ENCODE results near the gene SMARCAL1. TPM values are rescaled to one million over a fixed set of nuclear protein-coding genes. Genes with fewer than 3 reads are reported as not detected.

SMARCAL1 gene
- total RNA-seq, 4 donors from 2014 or later: 13.5 to 28.2 (median 20.6) TPM

- Histone ChIP-seq H3K36me3 (peaks cover 87% of the 10 kb centered on the region), H3K4me1 (no peaks in the 10 kb centered on the region), H3K27ac (no peak overlapping the region), H3K4me3 (no peak overlapping the region), H3K9me3 (no peaks in the 10 kb centered on the region), H3K27me3 (no peaks in the 10 kb centered on the region)
- DNase-seq (ENCODE audit: low spot score in 2 of 2): no peak
- TF ChIP-seq POLR2AphosphoS5 (IDR thresholded peaks at IDR 0.05) (no peak), POLR2A (IDR thresholded peaks at IDR 0.05) (no peak), CTCF (IDR thresholded peaks at IDR 0.05) (no peak), EP300 (IDR thresholded peaks at IDR 0.05) (no peak)
These were observed 38.1 kb downstream of the SMARCAL1 start for GRCh38 chr2:216450346-216450745.

- no peak overlapping the region for H3K27ac ChIP-seq
- 93% methylated on average over 7 of the region's 7 CpGs for WGBS
These were observed 38.5 kb downstream of the SMARCAL1 start for GRCh38 chr2:216450784-216451183.

GRCh38 chr2:216453955-216454614 lies 41.8 kb downstream of the SMARCAL1 start:
- H3K27me3 ChIP-seq: no peaks in the 10 kb centered on the region
- H3K4me3 ChIP-seq: no peak overlapping the region
- WGBS: 96% methylated on average over 4 of the region's 4 CpGs
- no peaks in the 10 kb centered on the region for H3K4me1 ChIP-seq
- peaks cover 57% of the 10 kb centered on the region for H3K36me3 ChIP-seq
- H3K27ac ChIP-seq: no peak overlapping the region
- no peak for DNase-seq (ENCODE audit: low spot score in 2 of 2)
- no peaks in the 10 kb centered on the region for H3K9me3 ChIP-seq
- TF ChIP-seq POLR2A (IDR thresholded peaks at IDR 0.05) (no peak), CTCF (IDR thresholded peaks at IDR 0.05) (no peak), EP300 (IDR thresholded peaks at IDR 0.05) (no peak), POLR2AphosphoS5 (IDR thresholded peaks at IDR 0.05) (no peak)

More at GRCh38 chr2:216450784-216451183, 38.5 kb downstream of the SMARCAL1 start:
- no peaks in the 10 kb centered on the region for H3K4me1 ChIP-seq
- no peaks in the 10 kb centered on the region for H3K27me3 ChIP-seq
- peaks cover 88% of the 10 kb centered on the region for H3K36me3 ChIP-seq
- TF ChIP-seq CTCF (IDR thresholded peaks at IDR 0.05) (no peak), POLR2AphosphoS5 (IDR thresholded peaks at IDR 0.05) (no peak), EP300 (IDR thresholded peaks at IDR 0.05) (no peak)
- DNase-seq (ENCODE audit: low spot score in 2 of 2): no peak
- H3K9me3 ChIP-seq: no peaks in the 10 kb centered on the region
- no peak overlapping the region for H3K4me3 ChIP-seq

GRCh38 chr2:216463148-216463547 lies 50.9 kb downstream of the SMARCAL1 start:
- Histone ChIP-seq H3K4me3 (no peak overlapping the region), H3K9me3 (no peaks in the 10 kb centered on the region), H3K4me1 (no peaks in the 10 kb centered on the region), H3K27me3 (no peaks in the 10 kb centered on the region), H3K36me3 (peaks cover 22% of the 10 kb centered on the region), H3K27ac (no peak overlapping the region)
- no peak for DNase-seq (ENCODE audit: low spot score in 2 of 2)
- 88% methylated on average over 2 of the region's 2 CpGs for WGBS
- TF ChIP-seq EP300 (IDR thresholded peaks at IDR 0.05) (no peak), POLR2A (IDR thresholded peaks at IDR 0.05) (no peak), CTCF (IDR thresholded peaks at IDR 0.05) (no peak)

- H3K27ac ChIP-seq: no peak overlapping the region
- no peak for TF ChIP-seq POLR2A (IDR thresholded peaks at IDR 0.05)
- no peak for TF ChIP-seq CTCF (IDR thresholded peaks at IDR 0.05)
- TF ChIP-seq POLR2AphosphoS5 (IDR thresholded peaks at IDR 0.05): no peak
- no peak for TF ChIP-seq EP300 (IDR thresholded peaks at IDR 0.05)
- H3K4me1 ChIP-seq: no peaks in the 10 kb centered on the region
- no peak overlapping the region for H3K4me3 ChIP-seq
- no peak for DNase-seq (ENCODE audit: low spot score in 2 of 2)
- H3K36me3 ChIP-seq: peaks cover 30% of the 10 kb centered on the region
- no peaks in the 10 kb centered on the region for H3K27me3 ChIP-seq
- H3K9me3 ChIP-seq: no peaks in the 10 kb centered on the region
- 93% methylated on average over 6 of the region's 6 CpGs for WGBS
These were observed 51.9 kb downstream of the SMARCAL1 start for GRCh38 chr2:216464104-216464720.
